Activated T-cell treated with anti-CD3 and anti-CD28 coated beads for 4 hours (primary cell): ENCODE data around the gene LBHD2.

Experiments
- DNase-seq: peaks from one replicate; pipeline ENCODE4 v3.0.0-alpha.2; 2020

Gene LBHD2

DNA sequence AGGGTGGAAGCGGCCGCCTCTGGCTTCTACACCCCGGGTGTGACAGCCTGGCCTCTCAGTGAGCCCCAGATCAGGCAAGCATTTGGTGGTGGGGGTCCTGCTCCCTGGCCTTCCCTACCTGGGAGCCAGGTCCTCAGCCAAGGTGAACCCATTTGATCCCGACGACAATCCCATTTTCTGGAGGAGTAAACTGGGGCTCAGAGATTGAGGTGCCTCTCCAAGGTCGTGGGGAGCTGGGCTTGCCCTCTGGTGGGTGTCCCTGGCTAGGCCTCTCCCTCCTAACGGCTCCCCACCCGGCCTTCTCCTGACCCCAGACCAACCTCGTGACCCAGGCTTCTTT is 7.8 kb downstream of the LBHD2 start:
- no peak for DNase-seq

DNA sequence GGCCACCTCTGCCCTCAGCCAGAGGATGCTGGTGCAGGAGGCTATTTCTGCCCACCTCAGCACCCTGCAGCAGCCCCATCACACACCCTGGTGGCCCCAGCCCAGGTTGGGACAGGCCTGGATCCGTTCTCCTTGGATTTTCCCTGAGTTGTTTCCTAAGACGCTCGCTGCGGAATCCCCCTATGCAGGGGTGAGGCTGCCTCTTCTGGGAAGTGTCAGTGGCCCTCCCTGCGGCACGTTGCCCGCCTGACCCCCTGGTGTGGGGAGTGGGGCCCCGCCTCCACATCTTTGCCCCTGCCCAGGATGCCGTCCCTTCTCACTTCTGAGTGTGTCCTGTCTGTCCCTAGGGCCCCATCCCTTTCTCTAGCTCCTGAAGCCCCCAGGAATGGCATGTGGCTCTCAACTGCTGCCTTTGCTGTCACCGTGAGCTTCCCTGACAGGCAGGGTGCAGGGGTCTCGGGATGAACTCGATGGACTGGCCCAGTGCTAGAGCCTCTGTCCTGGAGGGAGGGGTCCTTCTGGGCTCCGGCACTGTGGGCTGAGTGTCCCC is 9.9 kb downstream of the LBHD2 start:
- DNase-seq: no peak

DNA sequence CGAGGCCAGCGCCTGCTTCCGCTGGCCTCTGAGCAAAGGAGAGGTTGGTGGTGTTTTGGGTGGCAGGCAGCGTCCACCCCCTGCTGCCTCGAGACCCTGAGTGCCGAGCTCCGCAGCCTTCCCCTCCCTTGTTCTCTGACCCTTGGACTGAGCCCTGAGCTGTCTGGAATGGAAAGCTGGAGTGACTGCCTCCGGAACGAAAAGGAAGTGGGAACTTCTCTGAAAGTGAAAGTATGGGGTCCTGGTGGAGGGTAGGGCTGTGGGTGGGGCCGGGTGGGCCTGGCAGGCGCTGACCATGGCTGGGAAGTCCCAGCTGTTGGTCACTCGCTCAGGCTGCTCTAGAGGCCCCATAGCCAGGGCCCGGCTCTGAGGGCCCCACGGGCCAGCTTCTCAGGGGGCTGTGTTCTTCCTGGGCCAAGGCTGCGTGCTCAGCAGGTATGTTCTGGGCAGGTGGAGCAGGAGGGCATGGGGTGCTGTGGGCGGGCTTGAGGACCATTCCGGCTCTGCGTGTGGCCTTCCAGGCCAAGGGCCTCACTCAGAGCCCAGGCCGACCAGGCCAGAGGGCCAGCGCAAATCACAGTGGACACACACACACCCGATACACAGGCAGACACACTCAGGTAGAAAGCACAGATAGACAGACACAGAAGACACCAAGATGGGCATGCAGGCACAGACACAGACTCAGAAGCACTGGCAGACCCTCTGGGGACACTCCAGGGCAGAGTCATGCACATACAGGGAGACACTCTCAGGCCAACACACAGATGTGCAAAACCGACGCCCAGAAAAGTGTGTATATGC is 10.6 kb downstream of the LBHD2 start, which contains the start of gene EXOC3L4:
TSS of gene EXOC3L4 (plus strand) at position 320 of the 804 bp plus-strand sequence. CDS start 5,495 bp downstream, outside the sequence.
- DNase-seq: no peak

DNA sequence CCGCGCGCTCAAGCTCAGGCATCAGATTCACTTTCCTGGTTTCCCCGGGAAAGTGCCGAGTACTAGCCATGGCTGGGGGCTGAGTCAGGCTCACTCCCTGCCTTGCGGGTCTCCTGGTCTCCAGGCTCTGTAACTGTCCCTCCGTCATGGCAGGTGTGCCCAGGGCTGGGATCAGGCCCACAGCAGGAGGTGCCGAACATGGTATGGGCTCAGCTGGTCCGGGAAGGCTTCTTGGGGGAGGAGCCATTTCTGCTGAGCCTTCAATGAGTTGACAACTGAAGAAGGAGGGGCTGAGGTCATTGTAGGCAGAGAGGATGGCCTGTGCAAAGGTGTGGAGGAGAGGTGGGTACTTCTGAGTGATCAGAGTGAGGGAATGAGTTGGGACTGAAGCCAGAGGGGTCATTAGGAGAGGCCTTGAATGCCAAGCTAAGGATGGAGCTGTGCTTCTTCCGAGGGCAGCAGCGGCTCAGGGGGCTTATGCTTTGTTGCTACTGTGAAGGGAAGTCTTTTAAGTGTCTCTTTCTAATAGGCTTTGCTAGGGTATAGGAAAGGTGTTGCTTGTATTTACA is 11.3 kb downstream of the LBHD2 start:
- no peak for DNase-seq

DNA sequence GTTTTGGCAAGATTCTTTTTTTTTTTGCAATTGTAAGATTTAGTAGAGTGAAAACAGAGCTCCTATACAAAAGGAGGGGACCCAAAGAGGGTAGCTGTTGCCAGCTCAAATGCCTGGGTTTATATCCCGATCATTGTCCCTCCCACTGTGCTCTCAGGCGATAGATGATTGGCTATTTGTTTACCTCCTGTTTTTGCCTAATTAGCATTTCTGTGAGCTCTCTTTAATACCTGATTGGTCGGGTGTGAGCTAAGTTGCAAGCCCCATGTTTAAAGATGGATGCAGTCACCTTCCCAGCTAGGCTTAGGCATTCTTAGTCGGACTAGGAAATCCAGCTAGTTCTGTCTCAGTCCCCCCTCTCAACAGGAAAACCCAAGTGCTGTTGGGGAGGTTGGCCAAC is 12.4 kb downstream of the LBHD2 start:
- no peak for DNase-seq

DNA sequence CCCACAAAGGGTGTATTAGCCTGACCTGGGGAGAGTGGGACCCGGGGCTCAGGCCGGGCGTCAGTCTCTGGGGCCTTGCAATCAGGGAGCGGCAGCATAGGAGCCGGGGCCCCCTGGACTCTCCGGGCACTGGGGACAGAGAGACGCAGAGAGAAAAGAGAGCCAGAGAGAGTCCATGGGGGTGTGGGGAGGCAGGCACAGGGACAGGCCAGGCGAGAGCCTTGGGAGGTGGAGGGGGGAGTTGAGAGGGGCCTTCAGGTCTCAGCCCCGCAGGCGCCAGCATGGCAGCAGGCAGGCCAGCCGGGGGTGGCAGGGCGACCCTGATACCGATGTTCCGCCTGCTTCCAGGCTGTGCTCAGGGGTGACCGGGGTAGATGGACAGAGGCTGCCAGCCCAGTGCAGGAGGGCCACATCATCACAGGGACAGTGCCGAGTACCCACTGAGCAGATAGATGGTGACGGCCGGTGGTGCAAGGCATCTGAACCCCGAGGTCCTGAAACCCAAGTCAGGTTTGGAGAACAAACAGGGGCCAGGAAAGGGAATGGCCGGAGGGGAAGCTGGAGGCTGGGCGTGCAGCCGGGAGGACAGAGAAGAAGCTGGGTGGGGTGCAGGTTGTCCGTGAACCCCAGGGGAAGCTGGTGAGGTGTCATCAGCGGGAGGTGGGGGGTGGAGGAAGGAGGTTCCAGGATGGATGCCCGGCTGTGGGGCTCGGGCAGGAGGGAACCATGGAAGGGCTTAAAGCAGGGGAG is 13.4 kb downstream of the LBHD2 start:
- DNase-seq: no peak

DNA sequence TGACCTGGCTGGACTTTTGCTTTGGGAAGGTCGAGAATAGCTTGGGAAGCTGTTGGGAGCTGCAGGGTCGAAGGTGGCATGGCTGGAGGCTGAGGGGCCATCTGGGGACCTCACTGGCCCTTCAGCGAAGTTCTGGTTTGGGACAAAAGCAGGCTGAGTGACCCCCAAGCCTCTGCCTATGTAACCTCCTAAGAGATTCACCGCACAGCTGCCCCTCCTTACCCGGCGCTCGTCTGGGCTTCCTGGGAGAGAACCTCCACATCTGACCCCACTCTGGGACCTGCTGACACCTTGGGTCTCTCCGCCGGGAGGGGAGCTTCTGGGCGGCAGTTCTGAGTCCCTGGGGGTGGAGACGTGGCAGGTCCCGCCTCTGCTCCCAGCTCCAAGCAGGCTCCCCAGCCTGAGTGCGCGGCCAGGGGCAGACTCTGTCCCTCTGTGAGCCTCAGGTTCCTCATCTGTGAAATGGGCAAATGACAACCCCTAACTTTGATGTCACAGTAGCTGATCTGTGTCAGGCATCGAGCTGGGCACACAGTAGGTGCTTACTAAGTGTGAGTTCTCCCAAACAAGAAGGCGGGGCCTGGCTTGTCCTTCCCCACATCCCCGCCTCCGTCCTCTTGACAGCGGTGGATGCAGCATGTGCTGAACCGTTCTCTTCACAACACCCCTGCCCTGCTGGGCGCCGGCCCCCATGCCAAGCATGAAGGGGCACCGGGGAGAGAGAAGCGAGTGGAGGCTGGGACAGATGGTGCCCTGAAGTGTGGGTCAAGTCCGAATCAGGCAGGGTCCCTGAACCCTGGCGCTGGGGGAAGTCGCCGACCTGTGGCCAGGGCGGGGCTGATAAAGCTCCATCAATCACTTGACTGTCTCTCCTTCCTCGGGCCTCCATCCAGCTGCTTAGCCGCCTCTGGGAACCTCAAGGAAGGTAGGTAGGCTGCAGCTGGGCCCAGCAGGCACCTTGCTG is 14.3 kb downstream of the LBHD2 start:
- DNase-seq: no peak

DNA sequence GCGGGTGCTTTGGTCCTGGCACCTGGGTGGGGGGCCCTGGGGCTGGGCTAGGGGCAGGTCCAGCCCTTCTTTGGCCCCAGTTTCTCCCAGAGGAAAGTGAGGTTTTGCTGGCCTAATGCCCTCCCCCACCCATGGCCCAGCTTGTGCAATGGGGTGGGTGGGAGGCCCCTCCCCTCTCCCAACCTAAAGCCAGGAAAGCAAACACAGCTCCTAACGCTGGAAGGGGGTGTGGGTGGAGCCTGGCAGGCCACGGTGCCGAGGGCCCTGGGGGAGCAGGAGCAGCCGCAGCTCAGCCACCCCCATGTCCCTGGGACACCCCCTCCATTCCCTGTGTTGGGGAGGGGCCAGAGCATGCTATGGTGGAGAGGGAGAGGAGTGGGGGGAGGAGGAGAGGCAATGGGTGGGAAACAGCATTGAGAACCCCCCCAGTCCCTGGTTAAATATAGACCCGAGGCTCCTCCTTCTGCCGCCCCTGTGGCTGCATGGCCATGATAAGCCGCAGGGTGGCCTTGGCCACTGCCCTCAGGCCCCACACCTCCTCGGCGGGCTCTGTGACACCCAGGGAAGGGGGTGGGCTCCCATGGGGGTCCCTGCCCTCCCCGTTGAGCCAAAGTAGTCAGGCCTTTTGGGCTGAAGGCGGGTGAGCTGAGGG is 15.2 kb downstream of the LBHD2 start:
- no peak for DNase-seq

DNA sequence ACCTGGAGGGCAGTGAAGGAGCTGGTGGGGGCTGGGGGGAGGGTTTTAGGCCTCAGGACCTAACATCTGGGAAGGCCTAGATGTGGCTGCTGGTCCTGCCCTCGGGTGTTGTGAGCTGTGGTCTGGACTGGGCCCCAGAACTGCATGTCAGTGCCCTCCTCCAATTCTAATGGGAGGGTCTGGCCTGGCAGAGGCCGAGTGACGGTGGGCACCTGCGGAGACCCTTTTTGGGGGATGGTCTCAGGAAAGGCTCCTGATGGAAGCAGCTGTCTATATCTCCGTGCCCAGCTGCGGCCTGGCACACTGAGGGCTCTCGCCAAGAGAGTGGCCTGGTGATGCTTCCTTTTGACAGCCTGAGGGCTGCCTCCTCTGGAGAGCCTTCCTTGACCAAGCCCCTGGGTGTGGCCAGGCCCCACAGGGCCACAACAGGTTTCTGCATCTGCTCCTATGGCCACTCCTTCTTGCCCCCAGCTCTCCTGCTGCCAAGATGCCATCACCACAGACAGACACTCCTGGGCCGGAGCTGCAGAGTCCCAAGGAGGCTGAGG is 15.8 kb downstream of the LBHD2 start:
- no peak for DNase-seq

DNA sequence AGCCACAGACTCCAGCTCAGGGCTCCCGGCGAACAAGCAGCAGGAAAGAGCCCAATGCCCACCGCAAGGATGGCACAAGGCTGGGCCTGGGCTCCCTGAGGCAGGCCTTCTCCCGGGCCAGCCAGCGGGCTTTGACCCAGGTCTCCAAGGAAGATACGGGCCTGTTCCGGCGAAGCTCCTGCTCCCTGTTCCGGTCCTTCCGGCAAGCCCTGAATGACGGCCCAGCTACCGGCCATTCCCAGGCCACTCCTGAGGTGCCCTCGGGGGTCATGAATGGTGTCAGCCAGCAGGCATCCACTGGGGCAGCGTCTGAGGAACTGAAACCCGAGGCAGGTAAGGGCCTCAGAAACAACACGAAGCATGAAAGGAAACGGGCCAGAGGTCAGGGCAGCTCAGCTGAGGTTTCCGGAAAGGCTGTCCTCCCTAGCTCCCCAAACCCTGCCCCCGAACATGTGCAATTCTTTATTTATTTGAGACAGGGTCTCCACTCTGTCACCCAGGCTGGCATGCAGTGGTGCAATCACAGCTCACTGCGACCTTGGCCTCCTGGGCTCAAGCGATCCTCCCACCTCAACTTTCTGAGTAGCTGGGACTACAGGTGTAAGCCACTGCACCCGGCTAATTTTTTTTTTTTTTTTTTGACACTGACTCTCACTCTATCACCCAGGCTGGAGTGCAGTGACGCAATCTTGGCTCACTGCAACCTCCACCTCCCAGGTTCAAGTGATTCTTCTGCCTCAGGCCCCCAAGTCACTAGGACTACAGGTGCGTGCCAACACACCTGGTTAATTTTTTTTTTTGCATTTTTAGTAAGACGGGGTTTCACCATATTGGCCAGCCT is 16.5 kb downstream of the LBHD2 start:
- DNase-seq: no peak

DNA sequence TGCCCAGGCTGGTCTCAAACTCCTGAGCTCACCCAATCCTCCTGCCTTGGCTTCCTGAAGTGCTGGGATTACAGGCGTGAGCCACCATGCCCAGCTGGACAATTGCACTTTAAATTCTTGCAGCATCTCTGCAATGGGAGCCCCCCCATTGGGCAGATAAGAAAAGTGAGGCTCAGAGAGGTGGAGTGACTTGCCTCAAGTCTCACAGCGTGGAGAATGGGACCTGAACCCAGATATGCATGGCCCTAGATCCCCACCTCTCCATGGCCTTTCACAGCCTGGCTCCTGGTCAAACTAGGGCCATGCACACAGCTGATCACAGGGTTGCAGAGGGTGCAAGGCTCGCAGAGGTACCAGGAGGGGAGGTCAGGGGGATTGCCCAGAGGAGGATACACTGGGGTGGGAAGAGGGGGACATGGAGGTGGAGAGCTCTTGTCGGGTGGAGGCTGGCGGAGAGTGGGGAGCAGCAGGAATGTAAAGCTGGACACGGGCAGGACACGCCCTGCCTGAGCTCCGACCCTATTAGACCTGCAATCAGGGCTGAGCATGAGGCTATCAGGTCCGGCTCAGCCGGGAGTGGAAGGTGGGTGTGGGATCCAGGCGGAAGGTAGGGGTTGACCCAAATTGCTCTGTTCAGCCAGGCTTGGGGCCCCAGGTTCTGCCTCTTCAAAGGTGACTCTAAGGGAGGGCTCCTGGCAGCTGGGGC is 17.4 kb downstream of the LBHD2 start:
- no peak for DNase-seq

DNA sequence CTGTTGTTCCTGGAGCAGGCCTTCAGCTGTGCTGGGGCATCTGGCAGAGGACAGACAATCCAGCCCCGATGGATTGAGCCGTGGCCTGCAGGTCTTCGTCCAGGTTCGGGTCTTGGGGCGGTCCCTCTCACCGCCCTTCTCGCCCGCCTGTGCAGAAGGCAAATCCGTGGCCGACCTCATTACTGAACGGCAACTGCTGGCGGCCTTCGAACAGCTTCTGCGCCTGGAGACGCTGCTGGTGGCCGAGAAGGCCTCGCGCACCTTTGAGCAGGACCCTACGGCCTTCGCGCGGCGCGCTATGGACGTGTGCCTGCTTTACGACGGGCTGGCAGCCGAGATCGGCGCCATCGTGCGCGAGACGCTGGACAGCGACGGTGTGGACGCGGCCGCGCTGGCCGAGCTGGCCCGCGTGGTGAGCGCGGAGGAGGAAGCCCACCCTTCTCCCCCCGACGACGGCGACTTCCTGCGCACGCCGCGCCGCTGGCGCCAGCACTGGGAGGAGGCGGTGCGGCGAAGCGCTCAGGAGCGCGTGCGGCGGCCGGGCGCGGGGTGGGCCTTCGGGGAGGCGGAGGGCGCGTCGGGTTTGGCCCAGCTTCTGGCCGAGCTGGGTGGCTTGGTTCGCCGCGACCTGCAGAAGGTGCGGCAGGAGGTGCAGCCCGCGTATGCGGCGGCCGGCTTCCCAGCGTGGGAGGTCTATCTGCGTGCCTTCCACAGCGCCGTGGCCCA is 18.1 kb downstream of the LBHD2 start:
- no peak for DNase-seq

DNA sequence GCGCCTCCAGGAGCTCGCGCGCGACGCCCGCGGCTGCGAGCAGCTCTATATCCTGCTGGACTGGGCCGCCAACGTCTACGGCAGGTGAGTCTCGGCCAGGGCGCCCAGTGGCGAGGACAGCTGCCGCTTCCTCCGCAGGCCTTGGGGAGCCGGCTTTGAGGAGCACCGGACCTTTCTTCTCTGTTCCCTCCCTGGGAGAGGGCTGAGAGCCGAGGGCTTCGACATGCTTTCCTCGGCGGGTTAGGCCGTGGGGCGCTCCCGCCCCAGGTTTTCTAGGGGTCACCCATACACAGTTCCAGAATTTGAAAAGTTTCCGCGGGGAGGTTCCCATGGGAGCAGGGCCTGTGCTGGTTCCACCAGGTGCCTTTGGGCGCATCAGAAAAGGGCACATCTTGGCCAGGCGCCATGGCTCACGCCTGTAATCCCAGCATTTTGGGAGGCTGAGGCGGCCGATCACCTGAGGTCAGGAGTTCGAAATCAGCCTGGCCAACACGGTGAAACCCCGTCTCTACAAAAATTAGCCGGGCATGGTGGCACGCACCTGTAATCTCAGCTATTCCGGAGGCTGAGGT is 18.8 kb downstream of the LBHD2 start:
- DNase-seq: no peak

DNA sequence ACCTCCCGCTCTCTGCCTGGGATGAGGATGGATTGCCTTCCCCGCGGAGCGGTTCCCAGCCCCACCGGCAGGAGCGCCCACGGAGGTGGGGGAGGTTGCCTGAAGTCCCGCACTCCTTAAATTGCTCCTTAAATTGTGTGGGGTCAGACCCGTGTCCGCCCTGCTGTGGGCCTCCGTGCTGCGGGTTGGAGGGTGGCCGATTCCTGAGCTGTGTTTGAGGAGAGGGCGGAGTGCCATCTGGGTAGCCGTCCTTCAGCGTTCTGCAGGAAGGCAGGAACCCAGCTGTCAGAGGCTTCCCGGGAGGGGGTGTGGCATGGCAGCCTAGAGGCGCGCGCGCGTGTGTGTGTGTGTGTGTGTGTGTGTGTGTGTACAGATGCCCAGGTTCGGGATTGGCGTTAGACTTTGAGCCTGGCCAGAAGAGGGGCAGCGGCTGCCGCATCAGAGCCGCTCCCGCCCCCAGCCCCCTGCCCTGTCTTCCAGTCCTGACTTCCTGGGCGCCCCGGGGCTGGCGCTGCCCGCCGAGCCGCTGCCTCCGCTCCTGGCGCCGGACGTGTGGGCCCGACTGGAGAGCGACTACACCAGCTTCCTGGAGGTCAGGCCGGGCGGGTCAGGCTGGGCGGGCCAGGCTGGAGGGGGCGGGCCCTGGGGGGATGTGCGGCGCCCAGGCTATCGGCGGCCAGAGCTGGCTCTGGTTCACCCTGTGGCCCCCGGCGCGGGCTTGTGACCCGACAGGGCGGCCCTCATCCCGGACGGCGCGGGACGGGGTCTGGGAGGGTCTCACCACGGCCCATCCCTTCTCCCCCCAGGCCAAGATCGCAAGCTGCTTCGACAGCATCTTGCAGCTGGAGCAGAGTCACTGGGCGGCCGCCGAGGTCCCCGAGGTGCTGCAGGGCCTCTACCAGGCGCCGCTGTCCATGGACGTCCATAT is 19.7 kb downstream of the LBHD2 start:
- DNase-seq: no peak

DNA sequence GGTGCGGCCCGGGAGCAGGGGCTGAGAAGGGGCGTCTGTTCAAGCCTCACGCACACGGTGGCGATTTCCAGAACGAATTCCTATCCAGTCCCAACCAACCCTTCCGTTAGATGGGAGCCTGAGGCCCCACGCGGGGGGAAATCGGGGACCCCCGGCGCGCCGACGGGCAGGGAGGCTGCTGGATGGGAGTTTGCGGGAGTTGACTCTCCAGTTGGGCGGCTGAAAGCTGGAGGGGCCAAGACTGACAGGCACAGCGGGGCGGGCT is 20.3 kb downstream of the LBHD2 start:
- no peak for DNase-seq

DNA sequence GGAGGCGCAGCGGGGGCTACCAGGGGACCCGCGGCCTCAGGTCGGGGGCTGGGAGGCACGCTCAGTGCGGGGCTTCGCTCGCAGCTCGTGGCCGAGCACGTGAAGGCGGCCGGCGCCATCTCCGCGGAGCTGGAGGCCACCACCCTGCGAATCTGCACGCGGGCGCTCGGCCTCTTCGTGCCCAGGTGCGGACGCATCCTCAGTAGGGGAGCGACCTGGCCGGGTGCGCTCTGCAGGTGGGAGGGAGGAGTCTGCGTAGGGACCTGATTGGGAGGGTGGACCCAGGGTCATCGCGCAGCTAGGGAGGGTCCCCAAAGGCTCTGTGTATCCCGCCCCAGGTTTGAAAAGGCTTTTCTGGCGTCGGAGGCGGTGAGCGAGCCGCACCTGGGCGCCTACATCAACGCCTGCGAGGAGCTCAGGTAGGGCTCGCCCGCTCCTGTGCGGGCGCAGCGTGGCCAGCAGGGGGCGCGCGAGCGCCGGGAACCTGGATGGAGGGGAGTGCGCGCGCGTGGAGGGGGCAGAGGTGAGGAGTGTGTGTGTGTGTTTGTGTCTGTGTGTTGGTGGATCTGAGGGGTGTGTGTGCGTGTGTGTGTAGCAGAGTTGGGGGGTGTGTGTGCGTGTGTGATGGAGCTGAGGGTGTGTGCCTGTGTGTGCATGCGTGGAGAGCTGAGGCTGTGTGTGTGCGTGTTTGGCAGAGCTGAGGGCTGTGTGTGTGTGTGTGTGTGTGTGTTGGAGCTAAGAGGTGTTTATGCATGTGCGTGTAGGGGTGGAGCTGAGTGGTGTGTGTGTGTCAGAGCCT is 20.8 kb downstream of the LBHD2 start:
- peak; percentile 67 for DNase-seq

DNA sequence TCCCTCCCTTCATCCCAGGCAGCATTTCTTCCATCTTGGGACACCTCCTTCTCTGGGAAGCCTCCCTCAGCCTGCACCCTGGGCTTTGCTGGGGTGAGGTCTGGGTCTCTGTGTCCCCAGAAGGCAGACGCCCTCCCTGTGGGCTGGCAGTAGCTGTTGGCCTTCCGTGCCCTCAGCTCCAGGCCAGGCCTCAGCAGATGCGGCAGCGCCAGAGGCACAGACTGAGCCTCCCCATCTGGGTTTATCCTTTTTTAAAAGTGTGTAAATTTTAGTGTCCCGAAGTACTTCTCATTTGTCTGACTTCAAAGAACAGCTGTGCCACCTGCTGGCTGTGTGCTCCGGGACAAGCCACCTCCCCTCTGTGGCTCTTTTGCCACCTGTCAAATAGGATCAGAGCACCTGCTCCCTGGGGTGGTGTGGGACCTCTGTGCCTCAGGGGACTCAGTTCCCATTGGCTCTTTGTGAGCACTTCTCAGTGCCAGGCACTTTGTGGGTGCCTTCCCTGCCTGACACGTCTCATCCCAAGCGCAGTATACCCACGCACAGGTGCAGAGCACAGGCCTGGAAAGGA is 21.7 kb downstream of the LBHD2 start:
- DNase-seq: no peak
